KMS-11 (cell line): ENCODE data around the gene SDHB.

Experiments
- H2AFZ ChIP-seq: fragments of 200-600 bp; sonication (generic); 2 replicates; pipeline ENCODE4 v1.6.1; 2016; ENCODE audit warnings: antibody characterized with exemption, mixed run types, low read depth
- H3K27ac ChIP-seq: fragments of 200-600 bp; sonication (generic); 2 replicates; pipeline ENCODE4 v1.6.1; 2016; ENCODE audit warnings: mild to moderate bottlenecking, mixed run types
- H3K27me3 ChIP-seq: fragments of 200-600 bp; sonication (generic); 2 replicates; pipeline ENCODE4 v1.6.1; 2017; ENCODE audit warnings: mild to moderate bottlenecking, low read depth, mixed run types, moderate library complexity; ENCODE audit not compliant: insufficient read depth
- H3K36me3 ChIP-seq: fragments of 200-600 bp; sonication (generic); 2 replicates; pipeline ENCODE4 v1.6.1; 2017; ENCODE audit warnings: mild to moderate bottlenecking, mixed run types; ENCODE audit not compliant: insufficient read depth
- H3K4me1 ChIP-seq: fragments of 200-600 bp; sonication (generic); 2 replicates; pipeline ENCODE4 v1.6.1; 2016; ENCODE audit warnings: mild to moderate bottlenecking, low read depth, mixed run types; ENCODE audit not compliant: poor library complexity, severe bottlenecking
- H3K4me2 ChIP-seq: fragments of 200-600 bp; sonication (generic); 2 replicates; pipeline ENCODE4 v1.7.0; 2016; ENCODE audit warnings: mild to moderate bottlenecking, mixed run types
- H3K4me3 ChIP-seq: fragments of 200-600 bp; sonication (generic); IDR thresholded peaks from 2 replicates; pipeline ENCODE4 v1.6.1; 2017; ENCODE audit warnings: low read depth, low read length, mixed read lengths; ENCODE audit not compliant: insufficient read depth
- H3K79me2 ChIP-seq: fragments of 200-600 bp; sonication (generic); 2 replicates; pipeline ENCODE4 v1.6.1; 2016; ENCODE audit warnings: low read depth, mixed run types; ENCODE audit not compliant: insufficient read depth
- H3K9ac ChIP-seq: fragments of 200-600 bp; sonication (generic); 2 replicates; pipeline ENCODE4 v1.6.1; 2016; ENCODE audit warnings: mild to moderate bottlenecking, mixed run types
- H4K20me1 ChIP-seq: fragments of 200-600 bp; sonication (generic); 2 replicates; pipeline ENCODE4 v1.6.1; 2016; ENCODE audit warnings: mild to moderate bottlenecking, mixed run types; ENCODE audit not compliant: insufficient read depth
- CTCF ChIP-seq: fragments of 200-600 bp; sonication (generic); conservative IDR thresholded peaks from 2 replicates; pipeline ENCODE4 v1.6.1; 2017; ENCODE audit warnings: low read depth, mild to moderate bottlenecking, antibody characterized with exemption, low read length, moderate library complexity, mixed read lengths

Gene SDHB

GRCh38 chr1:16986113-16986512 lies 67.7 kb downstream of the SDHB start:
- no peak overlapping the region for H3K4me2 ChIP-seq
- no peaks in the 10 kb centered on the region for H3K4me1 ChIP-seq
- no peak overlapping the region for H3K4me3 ChIP-seq
- H3K27ac ChIP-seq: no peak overlapping the region
- no peak for TF ChIP-seq CTCF
- no peaks in the 10 kb centered on the region for H3K36me3 ChIP-seq
- H2AFZ ChIP-seq: no peak overlapping the region
- no peak overlapping the region for H3K9ac ChIP-seq
- H3K27me3 ChIP-seq: no peaks in the 10 kb centered on the region
- H4K20me1 ChIP-seq: no peaks in the 10 kb centered on the region
- H3K79me2 ChIP-seq: no peaks in the 10 kb centered on the region

GRCh38 chr1:16984717-16985116 lies 69.1 kb downstream of the SDHB start:
- Histone ChIP-seq H3K4me2 (no peak overlapping the region), H3K27ac (no peak overlapping the region), H3K9ac (no peak overlapping the region)

GRCh38 chr1:16983649-16984048 lies 70.2 kb downstream of the SDHB start:
- no peak overlapping the region for H3K27ac ChIP-seq

More at GRCh38 chr1:16984717-16985116, 69.1 kb downstream of the SDHB start:
- Histone ChIP-seq H3K27me3 (no peaks in the 10 kb centered on the region), H4K20me1 (no peaks in the 10 kb centered on the region), H3K4me3 (no peak overlapping the region), H3K36me3 (no peaks in the 10 kb centered on the region), H3K4me1 (no peaks in the 10 kb centered on the region), H2AFZ (no peak overlapping the region), H3K79me2 (no peaks in the 10 kb centered on the region)
- TF ChIP-seq CTCF: no peak

GRCh38 chr1:16982902-16983301 lies 70.9 kb downstream of the SDHB start:
- Histone ChIP-seq H3K36me3 (no peaks in the 10 kb centered on the region), H2AFZ (no peak overlapping the region), H3K9ac (no peak overlapping the region), H3K27ac (no peak overlapping the region), H3K4me1 (no peaks in the 10 kb centered on the region), H3K4me3 (no peak overlapping the region), H3K79me2 (no peaks in the 10 kb centered on the region), H3K27me3 (no peaks in the 10 kb centered on the region), H4K20me1 (no peaks in the 10 kb centered on the region), H3K4me2 (no peak overlapping the region)
- TF ChIP-seq CTCF: no peak

More at GRCh38 chr1:16983649-16984048, 70.2 kb downstream of the SDHB start:
- Histone ChIP-seq H3K36me3 (no peaks in the 10 kb centered on the region), H3K79me2 (no peaks in the 10 kb centered on the region), H3K9ac (no peak overlapping the region), H3K4me3 (no peak overlapping the region), H3K27me3 (no peaks in the 10 kb centered on the region), H3K4me1 (no peaks in the 10 kb centered on the region), H4K20me1 (no peaks in the 10 kb centered on the region), H3K4me2 (no peak overlapping the region), H2AFZ (no peak overlapping the region)
- TF ChIP-seq CTCF: no peak
